ENCODE data around the gene FBLN1.

DNA sequence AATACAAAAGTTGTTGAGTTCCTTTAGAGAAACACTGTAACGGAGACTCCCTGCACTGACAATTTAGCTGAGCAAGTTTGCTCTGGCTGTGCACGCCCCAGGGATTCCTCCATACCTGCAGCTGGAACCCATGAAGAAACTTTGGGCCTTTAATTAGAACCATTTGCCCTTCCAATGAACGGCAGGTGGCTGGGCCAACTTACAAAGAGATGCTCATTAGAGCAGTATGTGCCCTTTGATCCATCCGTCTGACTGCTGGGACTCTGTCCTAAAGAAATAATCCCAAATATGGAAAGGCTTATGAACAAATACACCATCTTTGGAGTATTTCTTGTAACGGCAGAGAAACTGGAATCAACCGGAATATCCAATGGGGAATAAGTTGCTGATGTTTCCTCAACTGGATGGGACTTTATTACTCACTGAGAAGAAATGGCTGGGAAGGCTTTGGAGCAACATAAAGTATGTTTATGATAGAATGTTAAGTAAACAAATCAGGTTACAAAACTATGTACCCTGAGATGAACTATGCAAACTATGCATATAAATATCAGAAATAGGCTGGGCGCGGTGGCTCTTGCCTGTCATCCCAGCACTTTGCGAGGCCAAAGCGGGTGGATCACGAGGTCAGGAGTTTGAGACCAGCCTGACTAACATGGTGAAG, 24.4 kb upstream of the FBLN1 start:
- TF ChIP-seq PPARA (CRISPR knock-in tag; IDR thresholded peaks at IDR 0.05; ENCODE audit: borderline replicate concordance), result no peak
- no peak for TF ChIP-seq SNAI2 (CRISPR knock-in tag; IDR thresholded peaks at IDR 0.05)
- no peak for TF ChIP-seq TOX (CRISPR knock-in tag; IDR thresholded peaks at IDR 0.05; ENCODE audit: borderline replicate concordance)
- no peak for TF ChIP-seq OSR1 (CRISPR knock-in tag; IDR thresholded peaks at IDR 0.05)
- TF ChIP-seq, protein P1, sequence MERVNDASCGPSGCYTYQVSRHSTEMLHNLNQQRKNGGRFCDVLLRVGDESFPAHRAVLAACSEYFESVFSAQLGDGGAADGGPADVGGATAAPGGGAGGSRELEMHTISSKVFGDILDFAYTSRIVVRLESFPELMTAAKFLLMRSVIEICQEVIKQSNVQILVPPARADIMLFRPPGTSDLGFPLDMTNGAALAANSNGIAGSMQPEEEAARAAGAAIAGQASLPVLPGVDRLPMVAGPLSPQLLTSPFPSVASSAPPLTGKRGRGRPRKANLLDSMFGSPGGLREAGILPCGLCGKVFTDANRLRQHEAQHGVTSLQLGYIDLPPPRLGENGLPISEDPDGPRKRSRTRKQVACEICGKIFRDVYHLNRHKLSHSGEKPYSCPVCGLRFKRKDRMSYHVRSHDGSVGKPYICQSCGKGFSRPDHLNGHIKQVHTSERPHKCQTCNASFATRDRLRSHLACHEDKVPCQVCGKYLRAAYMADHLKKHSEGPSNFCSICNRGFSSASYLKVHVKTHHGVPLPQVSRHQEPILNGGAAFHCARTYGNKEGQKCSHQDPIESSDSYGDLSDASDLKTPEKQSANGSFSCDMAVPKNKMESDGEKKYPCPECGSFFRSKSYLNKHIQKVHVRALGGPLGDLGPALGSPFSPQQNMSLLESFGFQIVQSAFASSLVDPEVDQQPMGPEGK (CRISPR knock-in tag; IDR thresholded peaks at IDR 0.05; ENCODE audit: borderline replicate concordance), result no peak
- no peak for TF ChIP-seq ARNTL (CRISPR knock-in tag; IDR thresholded peaks at IDR 0.05; ENCODE audit: borderline replicate concordance, low read depth)
- TF ChIP-seq ESRRG (CRISPR knock-in tag; IDR thresholded peaks at IDR 0.05), result no peak
- TF ChIP-seq CSDC2 (CRISPR knock-in tag; IDR thresholded peaks at IDR 0.05), result no peak
- TF ChIP-seq, protein P2, sequence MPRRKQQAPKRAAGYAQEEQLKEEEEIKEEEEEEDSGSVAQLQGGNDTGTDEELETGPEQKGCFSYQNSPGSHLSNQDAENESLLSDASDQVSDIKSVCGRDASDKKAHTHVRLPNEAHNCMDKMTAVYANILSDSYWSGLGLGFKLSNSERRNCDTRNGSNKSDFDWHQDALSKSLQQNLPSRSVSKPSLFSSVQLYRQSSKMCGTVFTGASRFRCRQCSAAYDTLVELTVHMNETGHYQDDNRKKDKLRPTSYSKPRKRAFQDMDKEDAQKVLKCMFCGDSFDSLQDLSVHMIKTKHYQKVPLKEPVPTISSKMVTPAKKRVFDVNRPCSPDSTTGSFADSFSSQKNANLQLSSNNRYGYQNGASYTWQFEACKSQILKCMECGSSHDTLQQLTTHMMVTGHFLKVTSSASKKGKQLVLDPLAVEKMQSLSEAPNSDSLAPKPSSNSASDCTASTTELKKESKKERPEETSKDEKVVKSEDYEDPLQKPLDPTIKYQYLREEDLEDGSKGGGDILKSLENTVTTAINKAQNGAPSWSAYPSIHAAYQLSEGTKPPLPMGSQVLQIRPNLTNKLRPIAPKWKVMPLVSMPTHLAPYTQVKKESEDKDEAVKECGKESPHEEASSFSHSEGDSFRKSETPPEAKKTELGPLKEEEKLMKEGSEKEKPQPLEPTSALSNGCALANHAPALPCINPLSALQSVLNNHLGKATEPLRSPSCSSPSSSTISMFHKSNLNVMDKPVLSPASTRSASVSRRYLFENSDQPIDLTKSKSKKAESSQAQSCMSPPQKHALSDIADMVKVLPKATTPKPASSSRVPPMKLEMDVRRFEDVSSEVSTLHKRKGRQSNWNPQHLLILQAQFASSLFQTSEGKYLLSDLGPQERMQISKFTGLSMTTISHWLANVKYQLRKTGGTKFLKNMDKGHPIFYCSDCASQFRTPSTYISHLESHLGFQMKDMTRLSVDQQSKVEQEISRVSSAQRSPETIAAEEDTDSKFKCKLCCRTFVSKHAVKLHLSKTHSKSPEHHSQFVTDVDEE (CRISPR knock-in tag; IDR thresholded peaks at IDR 0.05), result no peak
- TF ChIP-seq ZFP3 (CRISPR knock-in tag; IDR thresholded peaks at IDR 0.05), result no peak
- no peak for TF ChIP-seq BACH2 (CRISPR knock-in tag; IDR thresholded peaks at IDR 0.05; ENCODE audit: borderline replicate concordance)
- TF ChIP-seq, protein P3, sequence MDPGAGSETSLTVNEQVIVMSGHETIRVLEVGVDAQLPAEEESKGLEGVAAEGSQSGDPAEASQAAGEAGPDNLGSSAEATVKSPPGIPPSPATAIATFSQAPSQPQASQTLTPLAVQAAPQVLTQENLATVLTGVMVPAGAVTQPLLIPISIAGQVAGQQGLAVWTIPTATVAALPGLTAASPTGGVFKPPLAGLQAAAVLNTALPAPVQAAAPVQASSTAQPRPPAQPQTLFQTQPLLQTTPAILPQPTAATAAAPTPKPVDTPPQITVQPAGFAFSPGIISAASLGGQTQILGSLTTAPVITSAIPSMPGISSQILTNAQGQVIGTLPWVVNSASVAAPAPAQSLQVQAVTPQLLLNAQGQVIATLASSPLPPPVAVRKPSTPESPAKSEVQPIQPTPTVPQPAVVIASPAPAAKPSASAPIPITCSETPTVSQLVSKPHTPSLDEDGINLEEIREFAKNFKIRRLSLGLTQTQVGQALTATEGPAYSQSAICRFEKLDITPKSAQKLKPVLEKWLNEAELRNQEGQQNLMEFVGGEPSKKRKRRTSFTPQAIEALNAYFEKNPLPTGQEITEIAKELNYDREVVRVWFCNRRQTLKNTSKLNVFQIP (CRISPR knock-in tag; IDR thresholded peaks at IDR 0.05; ENCODE audit: borderline replicate concordance, low read depth), result no peak
